HFFc6 (cell line): ENCODE measurements around the gene TIFAB. TPM values are rescaled to one million over a fixed set of nuclear protein-coding genes. Genes with fewer than 3 reads are reported as not detected.

Source experiments
- DNase-seq: peaks from one replicate; pipeline ENCODE4 v3.0.0-alpha.2; 2018
- H3K27ac Mint-ChIP-seq: 2 replicates; pipeline ENCODE4 v1.8.0; 2020; ENCODE audit warnings: mild to moderate bottlenecking, mixed read lengths
- H3K27me3 Mint-ChIP-seq: 2 replicates; pipeline ENCODE4 v1.8.0; 2021; ENCODE audit warnings: mild to moderate bottlenecking, moderate library complexity, mixed read lengths; ENCODE audit not compliant: insufficient read depth
- H3K36me3 Mint-ChIP-seq: 2 replicates; pipeline ENCODE4 v1.8.0; 2021; ENCODE audit warnings: low read depth, mixed read lengths
- H3K4me1 Mint-ChIP-seq: 2 replicates; pipeline ENCODE4 v1.8.0; 2020; ENCODE audit warnings: low read depth, mixed read lengths
- H3K4me3 Mint-ChIP-seq: 2 replicates; pipeline ENCODE4 v1.8.0; 2020; ENCODE audit warnings: mild to moderate bottlenecking, moderate library complexity, mixed read lengths
- H3K9me3 Mint-ChIP-seq: 2 replicates; pipeline ENCODE4 v1.8.0; 2020; ENCODE audit warnings: mild to moderate bottlenecking, mixed read lengths
- CTCF ChIP-seq: fragments of 200-600 bp; sonication (generic); IDR thresholded peaks from 2 replicates; pipeline ENCODE4 v1.5.0; 2021; ENCODE audit warnings: antibody characterized with exemption, mild to moderate bottlenecking
- total RNA-seq, 6 experiments: library from RNA; stranded (reverse); fragmentation: NEBNext Ultra II Directional; extraction: Animal tissue kit (Norgen Biotek cat#: 25700); gene quantifications; 2 replicates in 1 of 6; 3 replicates in 5 of 6; pipeline ENCODE4 v1.2.3, GENCODE V29; 2021

TIFAB gene
- total RNA-seq, 6 experiments from 2014 or later, result not detected

GRCh38 chr5:135484674-135485086, 32.5 kb upstream of the TIFAB start:
- H3K27ac Mint-ChIP-seq, result no peak overlapping the region
- no peak for TF ChIP-seq CTCF
- no peaks in the 10 kb centered on the region for H3K36me3 Mint-ChIP-seq
- peaks cover 30% of the 10 kb centered on the region for H3K27me3 Mint-ChIP-seq
- DNase-seq, result no peak
- peaks cover 17% of the 10 kb centered on the region for H3K4me1 Mint-ChIP-seq
- H3K9me3 Mint-ChIP-seq, result 0 out of 2 replicates have a peak, but pooled peaks cover under 1% of the 10 kb centered on the region
- no peak overlapping the region for H3K4me3 Mint-ChIP-seq

GRCh38 chr5:135483254-135483653, 31.1 kb upstream of the TIFAB start:
- no peak for TF ChIP-seq CTCF
- Mint-ChIP-seq H3K27me3 (peaks cover 38% of the 10 kb centered on the region), H3K27ac (no peak overlapping the region), H3K4me1 (peaks cover 4% of the 10 kb centered on the region), H3K9me3 (no peaks in the 10 kb centered on the region), H3K36me3 (no peaks in the 10 kb centered on the region), H3K4me3 (no peak overlapping the region)
- DNase-seq, result no peak

- H3K27me3 Mint-ChIP-seq, result peaks cover 40% of the 10 kb centered on the region
- TF ChIP-seq CTCF, result no peak
- DNase-seq, result no peak
- H3K4me1 Mint-ChIP-seq, result no peaks in the 10 kb centered on the region
- H3K27ac Mint-ChIP-seq, result no peak overlapping the region
- no peaks in the 10 kb centered on the region for H3K9me3 Mint-ChIP-seq
- H3K36me3 Mint-ChIP-seq, result no peaks in the 10 kb centered on the region
- no peak overlapping the region for H3K4me3 Mint-ChIP-seq
These were observed 30.3 kb upstream of the TIFAB start for GRCh38 chr5:135482381-135482933.

GRCh38 chr5:135481909-135482311, 29.8 kb upstream of the TIFAB start:
- H3K4me3 Mint-ChIP-seq, result no peak overlapping the region
- H3K36me3 Mint-ChIP-seq, result no peaks in the 10 kb centered on the region
- TF ChIP-seq CTCF, result no peak
- no peaks in the 10 kb centered on the region for H3K4me1 Mint-ChIP-seq
- peaks cover 38% of the 10 kb centered on the region for H3K27me3 Mint-ChIP-seq
- H3K9me3 Mint-ChIP-seq, result no peaks in the 10 kb centered on the region
- H3K27ac Mint-ChIP-seq, result no peak overlapping the region
- no peak for DNase-seq

- Mint-ChIP-seq H3K36me3 (no peaks in the 10 kb centered on the region), H3K27ac (no peak overlapping the region), H3K4me1 (no peaks in the 10 kb centered on the region), H3K27me3 (peaks cover 34% of the 10 kb centered on the region), H3K4me3 (no peak overlapping the region), H3K9me3 (no peaks in the 10 kb centered on the region)
- TF ChIP-seq CTCF, result no peak
- no peak for DNase-seq
These were observed 29.2 kb upstream of the TIFAB start for GRCh38 chr5:135481387-135481786.

GRCh38 chr5:135480511-135480910, 28.4 kb upstream of the TIFAB start:
- DNase-seq, result no peak
- H3K27me3 Mint-ChIP-seq, result peaks cover 31% of the 10 kb centered on the region

More at GRCh38 chr5:135480511-135480910, 28.4 kb upstream of the TIFAB start:
- Mint-ChIP-seq H3K9me3 (no peaks in the 10 kb centered on the region), H3K4me3 (no peak overlapping the region), H3K27ac (no peak overlapping the region), H3K36me3 (no peaks in the 10 kb centered on the region), H3K4me1 (no peaks in the 10 kb centered on the region)
- no peak for TF ChIP-seq CTCF
